OCI-LY3 (cell line): ENCODE results near the gene CDC25B.

Source experiments
- CTCF ChIP-seq: fragments of 200-600, 300-600 bp; sonication (generic); IDR thresholded peaks from 2 replicates; pipeline ENCODE4 v1.5.1; 2014; ENCODE audit warnings: antibody characterized with exemption, low read length, low read depth
- EZH2phosphoT487 ChIP-seq: fragments of 200-600 bp; shearing (Covaris generic); IDR thresholded peaks from 2 replicates; pipeline ENCODE4 v1.6.1; 2018; ENCODE audit warnings: antibody characterized with exemption, mixed run types, low read depth

- TF ChIP-seq CTCF (no peak), EZH2phosphoT487 (no peak)
These were observed 40.8 kb upstream of the CDC25B start for GRCh38 chr20:3755269-3755668.
